Large intestine (tissue), 3 donors: ENCODE results near the gene FIG4. TPM values are rescaled to one million over a fixed set of nuclear protein-coding genes. Genes with fewer than 3 reads are reported as not detected.
"Not testable (repeated sequence)": the region's sequence is repeated elsewhere in the genome, so short reads cannot be mapped to it uniquely, and the experiment has no call there.

Experiments used
- DNase-seq, 2 donors: peaks; one replicate each; pipeline versions ENCODE4 v3.0.0 to v3.0.0-alpha.2; 2013
- H3K27ac ChIP-seq: one replicate; pipeline ENCODE4 v1.5.1; 2013; ENCODE audit warnings: low read length
- H3K27me3 ChIP-seq: 2 replicates; pipeline ENCODE4 v1.6.1; 2013; ENCODE audit warnings: low read length; ENCODE audit not compliant: control insufficient read depth, insufficient read depth
- H3K36me3 ChIP-seq: 2 replicates; pipeline ENCODE4 v1.6.1; 2013; ENCODE audit warnings: low read length; ENCODE audit not compliant: control insufficient read depth, insufficient read depth
- H3K4me1 ChIP-seq: one replicate; pipeline ENCODE4 v1.6.1; 2013; ENCODE audit warnings: low read length; ENCODE audit not compliant: control insufficient read depth, insufficient read depth
- H3K4me3 ChIP-seq: one replicate; pipeline ENCODE4 v1.5.1; 2013; ENCODE audit warnings: low read length
- H3K9me3 ChIP-seq: one replicate; pipeline ENCODE4 v1.6.1; 2013; ENCODE audit warnings: mild to moderate bottlenecking, low read depth, low read length, moderate library complexity; ENCODE audit not compliant: control insufficient read depth
- WGBS: methylation state at CpG from one replicate; pipeline ENCODE4 v1.1.5; 2013; ENCODE audit warnings: low lambda C conversion rate; ENCODE audit not compliant: insufficient coverage; 5-methylcytosine and 5-hydroxymethylcytosine counted together
- polyA plus RNA-seq: library from polyadenylated mRNA; unstranded; fragments of 120-200 nt; gene quantifications from one replicate; pipeline ENCODE4 v1.2.1, GENCODE V29; 2013

FIG4 gene
- polyA plus RNA-seq, 1 donor: 15.1 TPM

DNA sequence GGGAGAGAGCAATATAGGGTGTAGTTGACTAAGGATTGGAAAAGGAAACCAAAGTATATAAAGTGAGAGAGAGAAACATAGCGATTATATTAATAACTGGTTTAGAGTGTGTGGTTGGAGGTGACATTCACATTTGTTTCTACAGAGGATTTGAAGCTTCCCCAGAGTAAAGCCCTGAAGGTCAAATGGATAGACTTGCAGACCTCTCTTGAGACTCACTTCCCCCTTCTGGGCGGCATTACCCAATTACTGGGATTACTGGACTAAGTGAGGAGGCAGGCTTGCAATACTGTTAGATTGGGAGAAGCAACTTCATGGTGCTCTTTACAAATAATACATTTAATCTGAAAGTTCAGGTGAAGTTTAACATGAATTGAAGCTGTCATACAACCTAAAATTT, 10.7 kb downstream of the FIG4 start:
- Histone ChIP-seq H3K9me3 (no peaks in the 10 kb centered on the region), H3K36me3 (peaks cover 5% of the 10 kb centered on the region), H3K27ac (no peak overlapping the region), H3K4me1 (no peaks in the 10 kb centered on the region), H3K4me3 (no peak overlapping the region), H3K27me3 (no peaks in the 10 kb centered on the region)
- no peak for DNase-seq
- no CpG with 5 or more reads among the region's 2 CpGs for WGBS

DNA sequence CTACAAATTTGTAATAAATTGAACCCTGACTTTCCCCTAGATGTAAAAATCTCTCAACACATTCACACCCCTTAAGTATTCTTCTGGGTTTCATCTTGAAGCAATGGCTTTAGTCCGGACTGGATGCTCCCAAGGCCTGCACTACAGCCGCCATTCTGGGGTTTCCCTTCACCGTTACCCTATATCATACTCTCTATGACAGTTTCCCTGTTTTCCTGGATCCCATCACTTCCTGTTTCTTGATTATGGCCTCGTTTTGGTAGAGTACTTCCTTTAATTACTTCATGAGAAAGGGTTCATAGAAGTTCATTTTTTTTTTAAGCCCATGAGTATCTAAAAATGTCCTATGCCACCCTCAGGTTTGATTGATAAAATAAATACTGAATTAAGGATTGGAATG, 11.7 kb downstream of the FIG4 start:
- H3K27ac ChIP-seq: no peak overlapping the region
- no peaks in the 10 kb centered on the region for H3K27me3 ChIP-seq
- H3K9me3 ChIP-seq: no peaks in the 10 kb centered on the region
- WGBS: 90% methylated on average over 3 of the region's 4 CpGs
- H3K4me3 ChIP-seq: no peak overlapping the region
- peaks cover 5% of the 10 kb centered on the region for H3K36me3 ChIP-seq
- no peak for DNase-seq
- H3K4me1 ChIP-seq: no peaks in the 10 kb centered on the region

- Histone ChIP-seq H3K9me3 (no peaks in the 10 kb centered on the region), H3K27ac (no peak overlapping the region), H3K4me1 (no peaks in the 10 kb centered on the region), H3K4me3 (no peak overlapping the region), H3K36me3 (peaks cover 2% of the 10 kb centered on the region), H3K27me3 (no peaks in the 10 kb centered on the region)
- 0% methylated on average over 1 of the region's 7 CpGs for WGBS
- DNase-seq: peak; percentile 74 to 75
Observed at GRCh38 chr6:109705258-109705657, 14.2 kb downstream of the FIG4 start.

DNA sequence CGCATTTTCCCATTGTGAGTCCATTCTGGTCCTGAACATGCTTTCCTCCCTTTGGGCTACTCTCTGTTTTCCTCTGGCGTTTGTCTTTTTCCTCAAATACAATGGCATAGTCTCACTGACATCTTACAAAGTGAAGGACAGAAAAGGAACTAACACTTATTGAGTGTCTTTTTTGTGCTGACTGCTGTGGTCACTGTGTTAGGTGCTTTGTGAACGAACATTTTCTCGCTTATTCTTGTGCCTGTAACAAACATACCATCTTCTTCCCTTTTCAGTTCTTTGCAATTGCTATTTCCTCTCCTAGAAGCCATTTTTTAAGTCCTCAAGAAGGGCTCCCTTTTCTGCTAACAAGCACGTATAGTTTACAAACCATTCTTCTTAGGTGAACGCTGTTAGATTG, 15.4 kb downstream of the FIG4 start:
- Histone ChIP-seq H3K4me1 (no peaks in the 10 kb centered on the region), H3K4me3 (no peak overlapping the region), H3K27ac (no peak overlapping the region), H3K9me3 (no peaks in the 10 kb centered on the region), H3K27me3 (no peaks in the 10 kb centered on the region), H3K36me3 (peaks cover 2% of the 10 kb centered on the region)
- no peak for DNase-seq
- WGBS: 79% methylated on average over 2 of the region's 6 CpGs

DNA sequence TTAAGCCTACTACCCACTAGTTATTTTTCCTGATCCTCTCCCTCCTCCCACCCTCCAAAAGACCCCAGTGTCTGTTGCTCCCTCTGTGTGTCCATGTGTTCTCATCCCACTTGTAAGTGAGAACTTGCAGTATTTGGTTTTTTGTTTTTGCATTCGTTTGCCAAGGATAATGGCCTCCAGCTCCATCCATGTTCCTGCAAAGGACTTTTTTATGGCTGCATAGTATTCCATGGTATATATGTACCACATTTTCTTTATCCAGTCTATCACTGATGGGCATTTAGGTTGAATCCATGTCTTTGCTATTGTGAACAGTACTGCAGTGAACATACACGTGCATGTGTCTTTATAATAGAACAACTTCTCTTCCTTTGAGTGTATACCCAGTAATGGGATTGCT, 17.0 kb downstream of the FIG4 start:
- H3K9me3 ChIP-seq, H3K36me3 ChIP-seq, DNase-seq, H3K27ac ChIP-seq, H3K4me3 ChIP-seq, H3K27me3 ChIP-seq, H3K4me1 ChIP-seq: not testable (repeated sequence)
- WGBS: no CpG with 5 or more reads among the region's 2 CpGs

GRCh38 chr6:109713097-109713496, 22.0 kb downstream of the FIG4 start:
- peaks cover 11% of the 10 kb centered on the region for H3K36me3 ChIP-seq
- no peaks in the 10 kb centered on the region for H3K9me3 ChIP-seq
- H3K27me3 ChIP-seq: no peaks in the 10 kb centered on the region
- no peaks in the 10 kb centered on the region for H3K4me1 ChIP-seq
- H3K27ac ChIP-seq: no peak overlapping the region
- no peak for DNase-seq
- H3K4me3 ChIP-seq: no peak overlapping the region
- WGBS: no CpG with 5 or more reads among the region's 8 CpGs

GRCh38 chr6:109714166-109714565, 23.1 kb downstream of the FIG4 start:
- no CpG with 5 or more reads among the region's 3 CpGs for WGBS
- DNase-seq: no peak
- H3K9me3 ChIP-seq: no peaks in the 10 kb centered on the region
- no peak overlapping the region for H3K4me3 ChIP-seq
- H3K27ac ChIP-seq: no peak overlapping the region
- H3K27me3 ChIP-seq: no peaks in the 10 kb centered on the region
- peaks cover 11% of the 10 kb centered on the region for H3K36me3 ChIP-seq
- no peaks in the 10 kb centered on the region for H3K4me1 ChIP-seq

DNA sequence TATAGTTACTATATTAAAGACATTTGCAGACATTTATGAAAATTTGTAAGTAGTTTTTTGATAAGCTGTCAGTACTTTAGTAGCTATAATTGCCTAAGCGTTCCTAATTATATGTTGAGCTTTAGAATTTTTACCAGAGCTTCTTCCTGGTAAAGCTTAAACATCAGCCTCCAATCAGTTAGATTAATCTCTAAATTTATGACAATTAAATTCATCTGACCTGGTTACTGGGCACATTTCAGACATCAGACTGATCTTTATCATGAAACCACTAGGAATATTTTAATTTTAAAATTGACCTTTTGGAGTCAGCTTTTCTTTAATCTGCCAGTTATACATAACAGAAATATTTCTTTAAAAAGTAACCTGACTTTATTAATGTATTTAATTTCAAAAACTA, 23.5 kb downstream of the FIG4 start:
- Histone ChIP-seq H3K9me3 (no peaks in the 10 kb centered on the region), H3K4me1 (no peaks in the 10 kb centered on the region), H3K36me3 (peaks cover 11% of the 10 kb centered on the region), H3K4me3 (no peak overlapping the region), H3K27me3 (no peaks in the 10 kb centered on the region), H3K27ac (no peak overlapping the region)
- WGBS: 100% methylated on average over 1 of the region's 1 CpG
- DNase-seq: no peak

DNA sequence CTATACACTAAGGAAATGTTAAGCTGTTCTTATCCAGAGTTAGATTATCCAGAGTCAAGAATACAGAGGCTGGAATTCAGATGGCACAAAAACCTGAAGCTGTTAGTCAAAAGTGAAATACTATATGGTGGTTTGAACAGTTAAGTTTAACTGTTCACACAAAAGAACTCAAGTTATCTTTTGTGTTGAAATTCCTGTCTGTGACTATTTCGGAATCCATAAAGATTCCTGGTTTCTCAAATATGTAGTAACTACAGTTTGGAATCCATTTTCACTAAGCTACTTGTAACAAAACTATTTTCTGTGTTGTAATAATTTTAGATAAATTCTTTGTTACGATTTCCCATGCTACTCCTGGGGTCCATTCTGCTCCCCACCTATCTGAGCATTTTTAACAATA, 24.5 kb downstream of the FIG4 start:
- H3K27me3 ChIP-seq: no peaks in the 10 kb centered on the region
- H3K27ac ChIP-seq: no peak overlapping the region
- DNase-seq: no peak
- WGBS: 100% methylated on average over 1 of the region's 2 CpGs
- peaks cover 11% of the 10 kb centered on the region for H3K36me3 ChIP-seq
- H3K4me3 ChIP-seq: no peak overlapping the region
- no peaks in the 10 kb centered on the region for H3K4me1 ChIP-seq
- H3K9me3 ChIP-seq: no peaks in the 10 kb centered on the region

GRCh38 chr6:109717971-109718370, 26.9 kb downstream of the FIG4 start:
- peaks cover 11% of the 10 kb centered on the region for H3K36me3 ChIP-seq
- no peaks in the 10 kb centered on the region for H3K4me1 ChIP-seq
- no peak overlapping the region for H3K4me3 ChIP-seq
- no CpG with 5 or more reads among the region's 2 CpGs for WGBS
- no peaks in the 10 kb centered on the region for H3K9me3 ChIP-seq
- no peak for DNase-seq
- H3K27ac ChIP-seq: no peak overlapping the region
- no peaks in the 10 kb centered on the region for H3K27me3 ChIP-seq

- H3K27ac ChIP-seq: no peak overlapping the region
- no peak for DNase-seq
- WGBS: no CpG with 5 or more reads among the region's 5 CpGs
Observed at GRCh38 chr6:109718991-109719390, 27.9 kb downstream of the FIG4 start.

More at GRCh38 chr6:109718991-109719390, 27.9 kb downstream of the FIG4 start:
- H3K4me3 ChIP-seq: no peak overlapping the region
- H3K9me3 ChIP-seq: no peaks in the 10 kb centered on the region
- no peaks in the 10 kb centered on the region for H3K4me1 ChIP-seq
- H3K36me3 ChIP-seq: peaks cover 14% of the 10 kb centered on the region
- H3K27me3 ChIP-seq: no peaks in the 10 kb centered on the region
